ENCODE measurements around the gene IGSF6. TPM values are rescaled to one million over a fixed set of nuclear protein-coding genes. Genes with fewer than 3 reads are reported as not detected.

Gene IGSF6
- total and polyA plus RNA-seq, 2 of the 8 experiments (the other 6 are each of a cell fraction or from before 2014, with no cell fraction given), result not detected

- TF ChIP-seq EP300 (IDR thresholded peaks at IDR 0.05; ENCODE audit: borderline replicate concordance in 1 of 2, low read depth in 2 of 2, low read length in 2 of 2) (no peak), FOSL1 (IDR thresholded peaks at IDR 0.05; ENCODE audit: insufficient read depth, low read depth, low read length) (no peak), SP2 (IDR thresholded peaks at IDR 0.05; ENCODE audit: low read length) (no peak), EZH2 (IDR thresholded peaks at IDR 0.05; ENCODE audit: low read depth, low read length, severe bottlenecking) (no peak), EGR1 (IDR thresholded peaks at IDR 0.05; ENCODE audit: borderline replicate concordance, low read depth, low read length) (no peak), POU5F1 (IDR thresholded peaks at IDR 0.05; ENCODE audit: low read depth, low read length) (no peak), CTBP2 (IDR thresholded peaks at IDR 0.05; ENCODE audit: borderline replicate concordance, insufficient read depth, insufficient read length, low read length) (no peak), POLR2A (IDR thresholded peaks at IDR 0.05; ENCODE audit: control extremely low read depth in 1 of 2, low read depth in 2 of 2, low read length in 2 of 2) (no peak), POLR2AphosphoS5 (IDR thresholded peaks at IDR 0.05; ENCODE audit: low read depth, low read length) (no peak)
Measured at GRCh38 chr16:21642861-21643260, 9.5 kb downstream of the IGSF6 start (continued).
